OCI-LY3 (cell line): Measurements from ENCODE around the gene LRRC41.
"Not testable (repeated sequence)": the region's sequence is repeated elsewhere in the genome, so short reads cannot be mapped to it uniquely, and the experiment has no call there.

Source experiments
- CTCF ChIP-seq: fragments of 200-600, 300-600 bp; sonication (generic); IDR thresholded peaks from 2 replicates; pipeline ENCODE4 v1.5.1; 2014; ENCODE audit warnings: antibody characterized with exemption, low read length, low read depth
- EZH2phosphoT487 ChIP-seq: fragments of 200-600 bp; shearing (Covaris generic); IDR thresholded peaks from 2 replicates; pipeline ENCODE4 v1.6.1; 2018; ENCODE audit warnings: antibody characterized with exemption, mixed run types, low read depth

DNA sequence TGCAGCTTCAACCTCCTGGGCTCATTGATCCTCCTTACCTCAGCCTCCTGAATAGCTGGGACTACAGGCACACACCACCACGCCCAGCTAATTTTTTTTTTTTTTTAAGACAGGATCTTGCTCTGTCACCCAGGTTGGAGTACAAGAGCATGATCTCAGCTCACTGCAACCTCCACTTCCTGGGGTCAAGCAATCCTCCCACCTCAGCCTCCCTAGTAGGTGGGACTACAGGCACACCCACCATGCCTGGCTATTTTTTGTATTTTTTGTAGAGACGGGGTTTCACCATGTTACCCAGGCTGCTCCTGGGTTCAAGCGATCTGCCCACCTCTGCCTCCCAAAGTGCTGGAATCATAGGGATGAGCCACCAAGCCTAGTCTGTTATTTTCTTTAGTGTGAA is 59.6 kb downstream of the LRRC41 start:
- TF ChIP-seq CTCF, EZH2phosphoT487: not testable (repeated sequence)
